GM21529 (cell line): Measurements from ENCODE around the gene SH3PXD2B.
"Not testable (repeated sequence)": the region's sequence is repeated elsewhere in the genome, so short reads cannot be mapped to it uniquely, and the experiment has no call there.

ENCODE experiments used
- ATAC-seq: cut with Tn5 transposase; IDR thresholded peaks from one replicate; pipeline ENCODE4 v1.9.1; 2021; ENCODE audit not compliant: unreplicated experiment

SH3PXD2B gene

GRCh38 chr5:172347496-172348052 is 106.8 kb downstream of the SH3PXD2B start:
- no peak for ATAC-seq

GRCh38 chr5:172345881-172346280 is 108.4 kb downstream of the SH3PXD2B start:
- ATAC-seq: no peak

- no peak for ATAC-seq
Observed at GRCh38 chr5:172344855-172345409, 109.4 kb downstream of the SH3PXD2B start.

GRCh38 chr5:172343741-172344140 is 110.6 kb downstream of the SH3PXD2B start:
- ATAC-seq: no peak

DNA sequence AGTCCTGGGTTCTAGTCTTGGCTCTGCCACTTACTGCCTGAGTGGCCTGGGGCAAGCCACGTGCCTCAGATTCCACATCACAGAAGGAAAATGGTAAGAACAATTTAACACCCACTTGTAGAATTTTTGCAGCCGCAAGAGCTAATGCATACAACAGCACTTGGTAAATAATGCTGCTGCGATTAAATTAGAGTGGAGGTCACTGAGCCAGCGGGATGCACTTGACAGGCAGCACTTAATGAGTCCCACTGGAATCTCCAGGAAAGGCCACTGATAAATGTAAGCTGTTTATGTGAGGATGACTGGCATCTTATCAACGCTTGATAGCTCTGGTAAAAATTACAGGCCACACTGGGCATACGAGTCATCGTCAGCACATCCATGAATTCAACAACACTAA is 111.4 kb downstream of the SH3PXD2B start:
- ATAC-seq: no peak

- ATAC-seq: no peak
Observed at GRCh38 chr5:172339264-172340180, 114.8 kb downstream of the SH3PXD2B start.

- no peak for ATAC-seq
Observed at GRCh38 chr5:172336676-172337285, 117.5 kb downstream of the SH3PXD2B start.

DNA sequence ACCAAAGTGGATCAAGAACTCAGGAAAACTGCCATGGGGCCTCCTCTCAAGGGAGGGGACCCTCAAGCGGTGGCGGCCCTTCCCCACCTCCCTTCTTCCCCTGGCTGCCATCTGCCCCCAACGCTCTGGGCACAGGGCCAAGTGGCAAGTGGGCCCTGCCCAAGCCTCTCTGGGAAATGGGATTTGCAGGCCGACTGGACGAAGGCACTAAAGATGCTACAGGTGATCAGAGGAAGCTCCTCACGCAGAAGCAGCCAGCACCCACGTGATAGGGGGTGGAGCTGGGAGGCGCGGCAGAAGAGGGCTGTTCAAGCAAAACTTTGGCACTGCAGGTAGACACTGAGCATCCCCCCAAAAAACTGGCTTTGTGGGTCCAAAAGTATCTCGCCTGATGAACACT is 118.1 kb downstream of the SH3PXD2B start:
- no peak for ATAC-seq

GRCh38 chr5:172335721-172336120 is 118.6 kb downstream of the SH3PXD2B start:
- no peak for ATAC-seq

- no peak for ATAC-seq
Observed at GRCh38 chr5:172334641-172335040, 119.7 kb downstream of the SH3PXD2B start.

- ATAC-seq: no peak
Observed at GRCh38 chr5:172334196-172334595, 120.1 kb downstream of the SH3PXD2B start.

- not testable (repeated sequence) for ATAC-seq
Observed at GRCh38 chr5:172326901-172327300, 127.4 kb downstream of the SH3PXD2B start.

- no peak for ATAC-seq
Observed at GRCh38 chr5:172325452-172325851, 128.9 kb downstream of the SH3PXD2B start.

DNA sequence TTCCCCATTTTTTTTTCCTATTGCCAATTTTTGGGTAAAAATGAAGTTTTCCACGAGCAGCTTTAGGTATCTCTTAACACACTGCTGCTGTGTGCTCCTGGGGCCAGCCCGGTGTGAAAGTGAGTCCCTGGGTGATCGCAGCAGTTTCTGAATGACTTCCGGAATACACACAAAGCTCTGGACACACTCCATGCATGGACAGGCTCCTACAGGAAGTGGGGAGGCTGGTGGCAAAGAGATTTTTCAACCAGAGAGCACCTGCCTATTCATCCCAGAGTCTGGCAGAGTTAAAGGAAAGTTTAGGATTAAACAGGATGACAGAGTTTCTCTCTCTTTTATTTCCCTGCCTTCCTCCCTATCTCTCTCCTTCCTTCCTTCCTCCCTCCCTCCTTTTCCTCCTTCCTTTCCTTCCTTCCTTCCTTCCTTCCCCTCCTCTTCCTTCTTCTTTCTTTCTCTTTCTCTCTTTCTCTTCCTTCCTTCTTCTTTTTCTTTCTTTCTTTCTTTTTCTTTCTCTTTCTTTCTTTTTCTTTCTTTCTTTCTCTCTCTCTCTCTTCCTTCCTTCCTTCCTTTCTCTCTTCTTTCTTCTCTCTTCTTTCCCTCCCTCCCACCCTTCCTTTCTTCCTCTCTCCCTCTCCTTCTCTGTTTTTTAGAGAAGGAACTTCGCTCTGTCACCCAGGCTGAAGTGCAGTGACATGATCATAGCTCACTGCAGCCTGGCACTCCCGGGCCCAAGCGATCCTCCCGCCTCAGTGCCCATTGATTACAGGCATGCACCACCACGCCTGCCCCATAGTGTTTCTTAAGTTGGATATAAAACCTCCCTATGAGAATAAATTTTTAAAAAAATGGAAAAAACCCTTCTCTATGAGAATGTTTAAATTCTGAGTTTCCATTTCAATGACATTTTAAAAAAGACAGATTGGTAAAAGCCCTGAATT is 132.0 kb downstream of the SH3PXD2B start:
- ATAC-seq: peak; percentile 80

DNA sequence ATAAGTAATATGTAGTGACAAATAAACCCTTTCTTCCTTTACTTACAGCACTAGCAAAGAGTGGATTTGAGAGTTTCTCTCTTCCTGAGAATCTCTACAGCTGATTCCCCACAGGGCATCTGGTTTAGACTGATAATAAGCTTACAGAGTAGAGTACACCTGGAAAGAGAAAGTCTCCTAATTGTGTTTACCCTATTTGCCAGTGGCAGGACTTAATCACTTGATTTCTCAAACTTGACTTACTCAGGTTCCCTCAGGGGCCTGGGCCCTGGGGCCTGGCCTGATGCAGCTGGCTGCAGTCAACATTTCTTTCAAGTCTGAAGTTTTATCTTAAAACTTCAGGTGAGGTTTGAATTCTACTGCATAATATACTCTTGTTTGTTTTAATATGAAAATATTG is 132.7 kb downstream of the SH3PXD2B start:
- ATAC-seq: no peak

GRCh38 chr5:172319708-172320441 is 134.4 kb downstream of the SH3PXD2B start:
- no peak for ATAC-seq

GRCh38 chr5:172315587-172316493 is 138.5 kb downstream of the SH3PXD2B start:
- peak; percentile 58 for ATAC-seq

GRCh38 chr5:172313915-172314314 is 140.4 kb downstream of the SH3PXD2B start:
- no peak for ATAC-seq

DNA sequence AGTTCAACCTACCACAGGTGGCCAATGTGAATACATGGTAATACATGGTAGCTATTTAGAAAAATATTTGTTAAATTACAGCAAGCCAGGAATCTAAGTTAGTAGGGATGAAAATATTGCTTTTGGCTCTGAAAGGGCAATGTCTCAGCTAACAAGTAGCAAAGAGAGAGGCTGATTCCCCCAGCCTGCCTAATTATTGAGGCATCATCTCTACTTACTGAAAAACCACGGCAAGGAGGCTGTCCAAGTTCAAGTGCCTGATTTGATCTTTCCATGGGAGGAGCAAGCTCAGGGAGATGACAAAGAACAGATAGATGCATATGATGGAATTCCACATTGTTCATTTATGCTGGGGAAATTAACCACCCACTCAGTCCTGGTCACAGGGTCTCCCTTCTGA is 142.0 kb downstream of the SH3PXD2B start:
- no peak for ATAC-seq
